ENCODE data around the gene HAGH.

The HAGH gene

DNA sequence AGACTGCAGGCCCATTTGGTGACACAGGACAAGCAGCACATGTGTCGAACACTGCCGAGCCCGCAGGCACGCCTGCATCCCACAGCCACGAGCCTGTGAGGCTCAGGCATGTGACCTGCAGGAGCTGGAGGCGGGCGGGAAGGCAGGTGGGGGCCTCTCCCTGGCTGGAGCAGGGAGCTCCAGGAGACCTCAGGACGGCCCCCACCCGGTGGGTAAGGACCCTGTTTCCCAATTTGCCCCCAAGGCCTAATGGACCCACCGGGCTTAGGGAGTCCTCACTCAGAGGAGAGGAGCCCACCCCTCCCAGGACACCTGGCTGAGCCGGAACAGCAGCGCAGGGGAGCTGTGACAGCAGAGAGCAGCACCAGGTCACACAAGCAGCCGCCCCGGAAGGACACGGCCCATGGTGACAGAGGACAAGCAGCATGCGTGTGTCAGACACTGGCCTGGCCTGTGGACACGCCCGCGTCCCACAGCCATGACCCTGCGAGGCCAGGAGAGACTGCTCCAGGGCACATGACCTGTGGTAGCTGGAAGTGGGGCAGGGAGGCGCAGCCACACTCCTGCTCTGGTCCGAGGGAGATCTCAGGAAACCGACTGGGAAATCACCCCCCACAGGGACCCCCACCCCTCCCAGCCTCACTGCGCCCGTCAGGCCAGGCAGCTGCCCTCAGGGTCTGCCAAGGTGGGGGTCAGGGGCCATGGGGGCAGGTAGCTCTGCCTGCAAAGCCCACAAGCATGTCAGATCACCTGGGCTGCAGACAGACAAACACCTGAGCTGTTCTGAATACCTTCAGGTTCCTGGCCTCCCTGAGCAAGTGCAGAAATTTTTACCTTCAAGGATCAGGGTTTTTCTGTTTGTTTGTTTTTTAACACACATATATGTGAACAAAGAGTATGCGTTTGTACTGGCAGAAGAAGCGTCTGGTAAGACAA lies 46.6 kb downstream of the HAGH start:
- Mint-ChIP-seq H3K27ac (no peak overlapping the region), H3K4me3 (peak overlapping the region; percentile 17), H3K9me3 (no peaks in the 10 kb centered on the region), H3K27me3 (ENCODE audit: low read depth) (no peaks in the 10 kb centered on the region), H3K4me1 (ENCODE audit: low read depth) (peaks cover 3% of the 10 kb centered on the region), H3K36me3 (ENCODE audit: low read depth) (peaks cover 4% of the 10 kb centered on the region)

- Mint-ChIP-seq H3K27me3 (ENCODE audit: low read depth) (no peaks in the 10 kb centered on the region), H3K9me3 (no peaks in the 10 kb centered on the region), H3K27ac (no peak overlapping the region), H3K36me3 (ENCODE audit: low read depth) (peaks cover 4% of the 10 kb centered on the region), H3K4me3 (no peak overlapping the region), H3K4me1 (ENCODE audit: low read depth) (peaks cover 3% of the 10 kb centered on the region)
These were observed 47.4 kb downstream of the HAGH start for GRCh38 chr16:1779234-1779701.

DNA sequence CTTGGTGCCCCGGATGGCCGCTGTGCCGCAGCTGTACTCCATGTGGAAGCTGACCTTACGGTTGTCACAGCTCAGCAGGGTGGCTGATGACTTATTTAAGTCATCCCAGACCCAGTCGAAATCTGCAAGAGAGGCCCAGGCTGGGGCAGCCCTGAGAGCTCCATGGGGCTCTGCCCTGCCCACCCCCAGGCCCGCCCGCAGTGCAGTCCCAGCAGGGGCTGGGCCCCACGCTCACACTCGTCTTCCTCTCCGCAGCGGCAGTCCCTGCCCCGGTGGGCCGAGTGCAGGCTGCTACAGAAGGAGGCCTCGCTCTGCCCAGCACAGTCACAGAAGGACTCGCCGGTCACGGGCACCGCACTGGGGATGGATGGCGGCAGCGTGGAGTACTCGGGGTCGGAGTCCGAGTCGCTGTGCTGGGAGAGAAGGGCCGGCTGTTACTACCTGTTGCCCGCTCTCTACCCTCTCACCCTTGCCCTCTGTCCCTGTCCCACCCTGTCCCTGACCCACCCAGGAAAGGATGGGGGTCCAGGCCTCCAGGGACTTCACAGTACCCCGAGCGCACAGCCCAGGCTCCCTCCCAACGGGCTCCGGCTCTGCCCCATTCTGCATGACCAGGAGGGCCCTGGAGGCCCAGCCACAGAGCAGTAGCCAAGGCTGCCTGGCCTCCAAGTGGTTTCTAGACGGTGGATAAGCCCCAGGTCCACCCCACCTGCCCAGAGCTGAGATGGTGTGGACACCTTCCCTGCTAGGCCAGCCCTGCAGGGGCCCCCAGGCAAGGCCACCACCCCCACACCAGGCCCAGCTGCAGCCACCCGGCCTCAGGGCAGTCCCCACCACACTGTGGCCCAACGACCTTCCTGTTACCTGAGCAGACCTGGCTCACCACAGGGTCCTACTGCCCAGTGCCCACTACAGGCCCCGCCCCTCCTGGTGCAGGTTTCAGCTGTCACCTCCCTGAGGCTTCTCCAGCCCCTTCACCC lies 48.1 kb downstream of the HAGH start:
- Mint-ChIP-seq H3K4me1 (ENCODE audit: low read depth) (peaks cover 3% of the 10 kb centered on the region), H3K9me3 (no peaks in the 10 kb centered on the region), H3K36me3 (ENCODE audit: low read depth) (peaks cover 4% of the 10 kb centered on the region), H3K27ac (no peak overlapping the region), H3K4me3 (no peak overlapping the region), H3K27me3 (ENCODE audit: low read depth) (no peaks in the 10 kb centered on the region)

DNA sequence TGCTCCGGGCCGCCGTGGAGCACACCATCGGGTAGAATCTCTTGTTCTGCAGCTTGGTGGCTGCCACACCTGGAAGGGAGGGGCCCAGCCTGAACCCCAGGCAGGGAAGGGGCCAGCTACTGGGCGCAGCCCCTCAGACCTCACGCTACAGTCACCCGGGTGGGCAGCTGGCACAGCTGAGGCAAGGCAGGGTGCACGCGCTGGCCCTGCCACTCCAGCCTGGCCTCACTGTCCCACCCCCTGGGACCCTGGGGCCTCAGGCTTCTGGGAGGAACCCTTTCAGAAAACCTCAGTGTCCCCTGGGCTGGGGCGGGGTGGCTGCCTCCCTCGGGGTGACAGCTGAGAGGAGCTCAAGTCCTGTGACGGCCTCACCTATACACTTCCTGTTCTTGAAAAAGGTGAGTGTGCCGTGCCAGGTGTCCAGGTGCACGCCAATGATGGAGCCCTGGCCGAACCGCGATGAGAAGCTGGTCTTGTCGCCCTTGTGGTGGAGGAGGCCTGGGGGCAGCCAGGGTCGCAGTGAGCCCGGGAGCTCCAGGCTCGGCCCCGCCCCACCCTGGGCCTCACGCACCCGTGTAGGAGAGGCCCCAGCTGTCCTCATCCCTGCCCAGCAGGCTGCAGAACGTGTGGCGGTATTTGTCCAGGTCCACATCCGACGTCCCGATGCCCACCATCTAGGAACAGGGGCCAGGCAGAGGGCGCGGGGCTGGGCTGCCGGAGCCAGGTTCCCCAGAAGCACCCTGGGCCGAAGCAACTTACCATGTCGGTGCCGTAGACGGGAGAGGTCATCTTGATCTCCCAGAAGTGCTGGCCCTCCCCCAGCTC lies 49.0 kb downstream of the HAGH start:
- Mint-ChIP-seq H3K9me3 (no peaks in the 10 kb centered on the region), H3K27me3 (ENCODE audit: low read depth) (no peaks in the 10 kb centered on the region), H3K36me3 (ENCODE audit: low read depth) (peaks cover 1% of the 10 kb centered on the region), H3K4me1 (ENCODE audit: low read depth) (peaks cover 3% of the 10 kb centered on the region), H3K4me3 (no peak overlapping the region), H3K27ac (no peak overlapping the region)

DNA sequence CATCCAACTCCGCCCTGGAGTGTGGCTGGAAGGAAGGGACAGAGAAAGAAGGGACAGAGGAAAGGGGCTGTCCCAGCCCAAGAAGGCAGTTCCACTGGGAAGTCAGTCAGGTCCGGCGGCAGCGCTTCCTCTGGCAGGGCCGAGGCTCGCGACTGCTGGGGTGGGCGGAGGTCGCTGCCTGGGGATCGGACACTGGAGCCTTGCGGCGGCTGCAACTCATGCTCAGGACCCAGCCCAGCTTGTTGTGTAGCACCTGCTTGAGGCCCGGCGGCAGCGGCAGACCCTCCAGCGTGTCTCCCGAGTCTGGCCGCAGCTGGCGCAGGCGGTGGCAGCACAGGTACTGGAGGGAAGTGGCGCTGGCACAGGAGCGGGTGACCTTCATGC lies 49.6 kb downstream of the HAGH start:
- Mint-ChIP-seq H3K27me3 (ENCODE audit: low read depth) (no peaks in the 10 kb centered on the region), H3K4me1 (ENCODE audit: low read depth) (peaks cover 7% of the 10 kb centered on the region), H3K27ac (no peak overlapping the region), H3K36me3 (ENCODE audit: low read depth) (peaks cover 7% of the 10 kb centered on the region), H3K4me3 (no peak overlapping the region), H3K9me3 (no peaks in the 10 kb centered on the region)

DNA sequence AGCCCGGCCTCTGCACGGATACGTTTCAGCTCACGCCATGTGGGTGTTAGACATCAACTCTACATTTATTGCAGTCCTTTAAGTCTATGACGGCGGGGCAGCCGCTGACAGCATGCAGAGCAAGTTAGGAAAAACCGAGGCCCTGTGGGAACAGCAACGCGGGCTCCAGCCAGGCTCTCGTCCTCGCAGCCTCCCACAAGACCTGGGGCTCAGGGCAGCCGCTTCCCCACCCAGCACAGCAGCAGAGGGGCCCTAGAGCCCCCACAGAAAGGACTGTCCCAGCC lies 50.0 kb downstream of the HAGH start:
- Mint-ChIP-seq H3K4me3 (no peak overlapping the region), H3K27me3 (ENCODE audit: low read depth) (no peaks in the 10 kb centered on the region), H3K4me1 (ENCODE audit: low read depth) (peaks cover 5% of the 10 kb centered on the region), H3K9me3 (no peaks in the 10 kb centered on the region), H3K27ac (no peak overlapping the region), H3K36me3 (ENCODE audit: low read depth) (peaks cover 10% of the 10 kb centered on the region)

GRCh38 chr16:1775846-1776671 lies 50.6 kb downstream of the HAGH start:
- H3K27ac Mint-ChIP-seq = no peak overlapping the region
- H3K27me3 Mint-ChIP-seq (ENCODE audit: low read depth) = no peaks in the 10 kb centered on the region
- H3K9me3 Mint-ChIP-seq = no peaks in the 10 kb centered on the region
- H3K4me1 Mint-ChIP-seq (ENCODE audit: low read depth) = peaks cover 4% of the 10 kb centered on the region
- H3K4me3 Mint-ChIP-seq = no peak overlapping the region
- H3K36me3 Mint-ChIP-seq (ENCODE audit: low read depth) = peaks cover 10% of the 10 kb centered on the region

GRCh38 chr16:1775006-1775845 lies 51.4 kb downstream of the HAGH start:
- Mint-ChIP-seq H3K36me3 (ENCODE audit: low read depth) (peaks cover 10% of the 10 kb centered on the region), H3K27me3 (ENCODE audit: low read depth) (no peaks in the 10 kb centered on the region), H3K4me3 (no peak overlapping the region), H3K27ac (no peak overlapping the region), H3K9me3 (no peaks in the 10 kb centered on the region), H3K4me1 (ENCODE audit: low read depth) (peaks cover 4% of the 10 kb centered on the region)

GRCh38 chr16:1774448-1774780 lies 52.2 kb downstream of the HAGH start:
- peaks cover 12% of the 10 kb centered on the region for H3K36me3 Mint-ChIP-seq (ENCODE audit: low read depth)
- H3K4me3 Mint-ChIP-seq = no peak overlapping the region
- H3K4me1 Mint-ChIP-seq (ENCODE audit: low read depth) = peaks cover 4% of the 10 kb centered on the region
- H3K27me3 Mint-ChIP-seq (ENCODE audit: low read depth) = no peaks in the 10 kb centered on the region
- no peak overlapping the region for H3K27ac Mint-ChIP-seq
- H3K9me3 Mint-ChIP-seq = no peaks in the 10 kb centered on the region

DNA sequence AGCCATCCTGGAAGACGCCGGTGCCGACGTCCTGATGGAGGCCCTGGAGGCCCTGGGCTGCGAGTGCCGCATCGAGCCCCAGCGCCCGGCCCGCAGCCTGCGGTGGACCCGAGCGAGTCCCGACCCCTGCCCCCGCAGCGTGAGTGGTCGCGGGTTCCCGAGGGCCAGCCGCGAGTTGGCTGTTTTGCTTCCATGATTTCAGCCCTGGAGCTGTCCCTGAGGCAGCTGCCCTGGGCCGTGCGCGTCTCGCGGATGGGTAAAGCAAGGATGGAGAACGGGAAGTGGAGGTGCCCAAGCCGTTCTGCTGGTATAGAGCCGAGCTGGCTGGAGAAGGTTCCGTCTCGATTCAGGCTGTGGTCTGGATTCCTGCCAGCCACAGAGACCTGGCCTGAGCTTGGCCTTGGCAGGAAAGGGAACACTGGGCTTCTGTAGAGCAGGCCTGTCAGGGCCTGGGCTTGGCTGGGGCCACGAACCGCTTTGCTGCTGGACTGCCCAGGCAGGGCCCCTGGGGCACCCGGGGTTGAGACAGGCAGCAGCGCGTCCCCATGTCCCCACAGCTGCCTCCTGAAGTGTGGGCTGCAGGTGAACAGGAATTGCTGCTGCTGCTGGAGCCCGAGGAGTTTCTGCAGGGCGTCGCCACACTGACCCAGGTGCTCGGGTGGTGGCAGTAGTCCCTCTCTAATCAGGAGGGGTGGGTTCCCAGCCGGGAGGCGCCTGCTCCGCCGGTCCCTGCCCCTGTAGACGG lies 52.8 kb downstream of the HAGH start:
- Mint-ChIP-seq H3K36me3 (ENCODE audit: low read depth) (peaks cover 11% of the 10 kb centered on the region), H3K9me3 (no peaks in the 10 kb centered on the region), H3K4me1 (ENCODE audit: low read depth) (peaks cover 4% of the 10 kb centered on the region), H3K27me3 (ENCODE audit: low read depth) (no peaks in the 10 kb centered on the region), H3K4me3 (peak overlapping the region; percentile 77), H3K27ac (no peak overlapping the region)

- no peaks in the 10 kb centered on the region for H3K27me3 Mint-ChIP-seq (ENCODE audit: low read depth)
- peaks cover 11% of the 10 kb centered on the region for H3K36me3 Mint-ChIP-seq (ENCODE audit: low read depth)
- peak within 1 kb of the TSS; percentile 99 for H3K27ac Mint-ChIP-seq
These were observed 53.5 kb downstream of the HAGH start, which contains the start of gene MRPS34 for GRCh38 chr16:1772908-1773702. Gene MRPS34 (minus strand): TSS chr16:1773134. CDS start chr16:1773119, 15 bp downstream.

More at GRCh38 chr16:1772908-1773702, 53.5 kb downstream of the HAGH start, which contains the start of gene MRPS34:
- H3K4me1 Mint-ChIP-seq (ENCODE audit: low read depth) = peaks cover 4% of the 10 kb centered on the region
- peak within 1 kb of the TSS; percentile 100 for H3K4me3 Mint-ChIP-seq
- no peaks in the 10 kb centered on the region for H3K9me3 Mint-ChIP-seq

All from T-helper 1 cell treated with Interleukin-12 subunit alpha and Interleukin-12 subunit beta and Interleukin-4 antibody, amounts not matched to agents 30 μg/mL and 1 μg/mL, for 36 hours (primary cell).